GM18508 (cell line): ENCODE results near the gene MAL.
"Not testable (repeated sequence)": the region's sequence is repeated elsewhere in the genome, so short reads cannot be mapped to it uniquely, and the experiment has no call there.

ENCODE experiments used
- ATAC-seq: cut with Tn5 transposase; IDR thresholded peaks from one replicate; pipeline ENCODE4 v1.9.1; 2021; ENCODE audit warnings: moderate number of reproducible peaks; ENCODE audit not compliant: insufficient read depth, unreplicated experiment

The MAL gene

DNA sequence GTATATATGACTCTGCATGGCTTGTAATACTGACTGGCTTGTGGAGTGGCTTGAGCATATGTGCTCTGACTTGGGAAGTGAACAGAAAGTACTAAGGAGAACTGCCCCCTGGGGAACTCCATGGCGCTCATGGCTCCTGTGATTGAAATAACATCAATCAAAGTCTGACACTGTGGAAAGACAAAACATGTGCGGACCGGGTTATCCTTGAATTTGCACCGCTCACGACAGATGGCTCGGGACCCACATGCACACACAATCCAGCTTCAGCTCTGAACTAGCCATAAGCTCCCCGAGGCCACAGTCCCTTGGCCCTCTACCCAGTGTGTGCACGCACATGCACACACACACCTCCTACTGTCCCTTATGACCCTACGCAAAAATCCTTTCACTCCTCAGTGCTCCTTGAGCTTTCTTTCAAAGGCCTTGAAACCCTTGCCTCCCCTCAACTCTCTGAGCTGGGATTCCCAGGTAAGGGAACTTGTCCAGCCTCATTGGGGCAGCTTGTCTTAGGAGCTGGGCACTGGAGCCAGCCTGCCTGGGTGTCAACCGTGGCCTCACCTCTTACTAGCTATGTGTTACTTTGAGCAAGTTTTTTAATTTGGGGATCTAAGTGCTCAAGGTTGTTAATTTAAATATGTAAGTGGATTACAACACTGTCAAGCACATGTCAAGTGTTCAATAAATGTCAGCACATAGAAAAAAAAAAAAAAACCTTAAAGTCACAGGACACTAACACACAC is 52.5 kb downstream of the MAL start:
- no peak for ATAC-seq

DNA sequence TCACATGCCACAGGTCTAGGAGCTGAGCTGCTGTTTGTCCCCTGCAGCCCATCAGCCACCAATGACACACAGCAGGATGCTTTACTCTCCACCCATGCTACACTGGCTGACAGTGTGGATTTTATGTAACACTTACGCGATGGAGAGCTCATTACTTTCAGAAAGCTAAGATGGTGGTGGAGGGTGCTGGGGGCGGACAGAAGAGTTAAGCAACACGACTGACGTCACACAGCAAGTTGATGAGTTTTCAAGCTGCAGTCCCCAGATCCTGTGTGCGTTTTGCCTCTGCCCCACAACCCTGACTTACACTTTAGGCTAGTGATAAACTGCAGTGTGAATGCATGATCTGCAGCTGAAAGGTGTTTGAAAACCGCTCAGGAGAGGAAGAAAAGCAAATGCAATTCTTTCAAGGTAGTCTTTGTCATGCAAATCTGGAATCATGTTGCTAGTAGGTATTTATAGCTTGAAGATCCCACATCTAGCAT is 53.7 kb downstream of the MAL start:
- no peak for ATAC-seq

DNA sequence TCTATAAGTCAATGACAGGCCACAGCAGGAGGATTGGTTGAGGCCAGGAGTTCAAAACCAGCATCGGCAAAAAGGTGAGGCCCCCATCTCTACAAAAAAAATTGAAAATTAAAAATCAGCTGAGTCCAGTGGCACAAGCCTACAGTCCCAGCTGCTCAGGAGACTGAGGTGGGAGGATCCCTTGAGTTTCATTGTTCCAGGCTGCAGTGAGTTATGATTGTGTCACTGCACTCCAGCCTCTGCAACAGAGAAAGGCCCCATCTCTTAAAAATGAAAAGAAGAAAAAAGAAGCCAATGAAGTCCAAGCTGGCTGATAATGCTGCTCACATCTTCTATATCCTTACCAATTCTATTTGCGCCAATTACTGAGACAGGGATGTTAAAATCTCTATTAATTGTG is 57.0 kb downstream of the MAL start:
- ATAC-seq = no peak

DNA sequence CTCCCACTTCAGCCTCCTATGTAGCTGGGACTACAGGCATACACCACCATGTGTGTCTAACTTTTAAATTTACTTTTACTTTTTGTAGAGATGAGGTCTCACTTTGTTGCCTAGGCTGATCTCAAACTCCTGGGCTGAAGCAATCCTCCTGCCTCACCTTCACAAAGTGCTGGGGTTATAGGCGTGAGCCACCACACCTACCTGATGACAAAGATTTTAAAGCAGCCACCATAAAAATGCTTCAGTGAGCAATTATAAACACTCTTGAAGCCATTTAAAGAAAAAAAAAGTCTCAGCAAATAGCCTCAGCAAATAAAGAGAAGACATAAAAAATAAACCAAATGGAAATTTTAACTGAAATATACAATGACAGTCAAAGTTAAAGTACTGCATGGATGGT is 60.5 kb downstream of the MAL start:
- ATAC-seq = no peak

DNA sequence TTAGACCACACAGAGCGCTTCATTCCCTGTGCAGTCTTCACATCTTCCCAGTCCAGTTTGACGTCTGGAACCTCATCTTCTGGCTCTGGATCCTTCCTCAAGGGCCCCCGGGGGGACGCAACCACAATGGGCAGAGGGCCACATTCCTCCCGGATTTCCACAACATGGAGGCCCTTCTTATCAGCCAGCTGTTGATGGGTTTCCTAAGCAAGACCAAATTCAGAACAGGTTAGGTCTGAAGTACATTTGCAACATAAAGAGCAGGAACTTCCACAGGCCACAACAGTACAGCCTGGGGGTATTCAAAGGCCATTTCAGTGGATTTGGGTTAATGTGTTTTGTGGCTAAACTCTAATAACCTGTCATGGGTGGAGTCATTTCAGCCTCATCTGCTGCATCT is 61.9 kb downstream of the MAL start:
- no peak for ATAC-seq

DNA sequence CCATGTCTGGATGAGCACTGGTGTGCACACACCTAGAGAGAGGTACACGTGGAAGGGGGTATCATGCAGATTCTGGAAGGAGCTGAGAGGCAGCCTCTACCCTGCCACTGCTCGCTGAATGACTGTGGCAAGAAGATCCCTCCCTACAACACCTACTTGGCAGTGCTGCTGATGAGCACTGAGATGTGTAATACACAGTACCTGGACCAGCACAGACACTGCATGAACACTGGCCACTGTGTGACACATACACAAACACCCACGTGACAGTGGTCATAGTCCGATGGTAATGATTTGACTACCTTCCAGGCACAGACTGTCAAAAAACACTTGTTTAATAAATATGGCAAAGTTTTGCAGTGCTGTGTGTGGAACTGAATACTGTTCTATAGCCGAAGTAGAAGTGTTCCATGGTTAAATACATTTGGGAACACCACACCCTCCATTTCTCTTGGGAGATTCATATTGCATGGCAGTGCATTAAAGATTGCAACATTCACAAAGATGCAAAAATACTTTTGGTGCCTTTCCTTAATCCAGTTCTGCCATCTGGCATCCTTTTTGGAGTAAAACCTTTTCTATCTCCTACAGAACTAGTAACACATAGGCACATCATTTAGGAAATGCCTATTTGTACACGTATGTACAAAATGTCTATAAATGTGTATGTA is 66.5 kb downstream of the MAL start:
- ATAC-seq = no peak

DNA sequence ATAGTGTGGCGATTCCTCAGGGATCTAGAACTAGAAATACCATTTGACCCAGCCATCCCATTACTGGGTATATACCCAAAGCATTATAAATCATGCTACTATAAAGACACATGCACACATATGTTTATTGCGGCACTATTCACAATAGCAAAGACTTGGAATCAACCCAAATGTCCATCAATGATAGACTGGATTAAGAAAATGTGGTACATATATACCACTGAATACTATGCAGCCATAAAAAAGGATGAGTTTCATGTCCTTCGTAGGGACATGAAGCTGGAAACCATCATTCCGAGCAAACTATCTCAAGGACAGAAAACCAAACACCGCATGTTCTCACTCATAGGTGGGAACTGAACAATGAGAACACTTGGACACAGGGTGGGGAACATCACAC is 72.8 kb downstream of the MAL start:
- ATAC-seq = not testable (repeated sequence)

DNA sequence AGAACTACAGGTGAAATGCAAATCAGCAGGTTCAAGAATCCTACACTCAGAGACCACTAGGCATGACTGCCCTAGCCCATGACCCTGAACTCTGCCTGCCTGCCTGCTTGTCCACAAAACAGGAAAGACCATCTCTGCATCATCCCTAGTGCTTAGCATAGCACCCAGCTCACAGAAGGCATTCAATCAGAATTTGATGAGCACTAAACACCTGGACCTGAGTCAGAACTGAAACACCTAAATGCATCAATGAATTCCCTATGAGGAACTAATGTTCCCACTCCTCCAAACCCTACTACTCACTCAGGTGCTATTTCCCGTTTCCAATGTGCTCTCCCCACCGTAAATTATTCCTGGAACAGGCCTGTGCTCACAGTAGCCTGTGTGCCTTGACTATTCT is 74.4 kb downstream of the MAL start:
- ATAC-seq = no peak
